ENCODE data around the gene GIT2.

DNA sequence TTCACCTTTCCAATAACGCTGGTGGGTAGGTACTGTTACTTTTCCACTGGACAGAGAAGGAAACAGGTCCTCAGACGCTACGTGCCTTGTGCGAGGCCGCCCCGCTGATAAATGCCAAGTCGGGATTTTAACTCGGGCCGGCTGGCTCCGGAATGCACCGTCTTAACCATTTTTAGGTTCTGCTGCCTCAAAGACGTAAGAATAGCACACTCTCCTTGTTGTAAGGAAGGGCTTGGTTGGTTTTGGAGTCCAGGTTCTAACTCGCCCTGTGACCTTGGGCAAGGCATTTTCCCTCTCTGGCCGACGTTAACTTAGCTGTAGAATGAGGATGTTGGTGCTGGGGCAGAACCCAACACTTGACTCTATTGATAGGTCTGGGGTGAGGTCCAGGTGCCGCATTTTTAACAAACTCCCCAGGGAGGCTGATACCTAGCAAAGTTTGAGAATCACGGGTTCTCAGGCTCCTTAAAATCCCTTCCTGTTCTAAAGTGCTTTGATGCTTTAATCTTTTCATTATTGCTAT lies 3.9 kb upstream of the GIT2 start:
- TF ChIP-seq, protein P1, sequence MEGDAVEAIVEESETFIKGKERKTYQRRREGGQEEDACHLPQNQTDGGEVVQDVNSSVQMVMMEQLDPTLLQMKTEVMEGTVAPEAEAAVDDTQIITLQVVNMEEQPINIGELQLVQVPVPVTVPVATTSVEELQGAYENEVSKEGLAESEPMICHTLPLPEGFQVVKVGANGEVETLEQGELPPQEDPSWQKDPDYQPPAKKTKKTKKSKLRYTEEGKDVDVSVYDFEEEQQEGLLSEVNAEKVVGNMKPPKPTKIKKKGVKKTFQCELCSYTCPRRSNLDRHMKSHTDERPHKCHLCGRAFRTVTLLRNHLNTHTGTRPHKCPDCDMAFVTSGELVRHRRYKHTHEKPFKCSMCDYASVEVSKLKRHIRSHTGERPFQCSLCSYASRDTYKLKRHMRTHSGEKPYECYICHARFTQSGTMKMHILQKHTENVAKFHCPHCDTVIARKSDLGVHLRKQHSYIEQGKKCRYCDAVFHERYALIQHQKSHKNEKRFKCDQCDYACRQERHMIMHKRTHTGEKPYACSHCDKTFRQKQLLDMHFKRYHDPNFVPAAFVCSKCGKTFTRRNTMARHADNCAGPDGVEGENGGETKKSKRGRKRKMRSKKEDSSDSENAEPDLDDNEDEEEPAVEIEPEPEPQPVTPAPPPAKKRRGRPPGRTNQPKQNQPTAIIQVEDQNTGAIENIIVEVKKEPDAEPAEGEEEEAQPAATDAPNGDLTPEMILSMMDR (IDR thresholded peaks at IDR 0.05; ENCODE audit: poor library complexity): no peak
- TF ChIP-seq EZH2 (IDR thresholded peaks at IDR 0.05; ENCODE audit: borderline replicate concordance): no peak

All from hepatocyte (in vitro differentiated cells).